Activated CD4-positive, CD25-positive, alpha-beta regulatory T cell treated with anti-CD3 and anti-CD28 coated beads, Interleukin-2, amount 50 U/mL, for 72 hours (primary cell): ENCODE data around the gene AGPAT1.
"Not testable (repeated sequence)": the region's sequence is repeated elsewhere in the genome, so short reads cannot be mapped to it uniquely, and the experiment has no call there.

Source experiments
- DNase-seq: peaks from one replicate; pipeline ENCODE4 v3.0.0; 2021

Gene AGPAT1

DNA sequence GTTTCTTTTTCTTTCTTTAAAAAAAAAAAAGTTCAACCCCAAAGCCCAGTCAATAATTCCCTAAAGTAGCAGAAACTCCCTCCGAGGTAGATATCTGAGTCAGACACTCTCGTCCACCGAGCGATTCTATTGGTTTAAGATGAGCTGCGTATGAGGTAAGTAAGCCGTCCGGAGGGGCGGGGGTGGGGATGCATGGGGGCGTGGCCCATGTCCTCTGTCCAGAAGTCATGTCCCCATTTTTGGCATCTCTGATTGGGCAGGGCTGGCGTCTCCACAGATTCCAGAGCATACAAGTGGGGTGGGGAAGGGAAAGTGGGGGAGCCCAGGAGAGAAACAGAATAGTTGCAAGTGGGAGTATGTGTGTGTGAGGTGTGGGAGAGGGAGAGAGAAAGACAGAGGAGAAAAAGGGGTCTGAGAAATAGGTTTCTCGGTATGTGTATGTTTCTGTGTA lies 9.8 kb upstream of the AGPAT1 start:
- not testable (repeated sequence) for DNase-seq

DNA sequence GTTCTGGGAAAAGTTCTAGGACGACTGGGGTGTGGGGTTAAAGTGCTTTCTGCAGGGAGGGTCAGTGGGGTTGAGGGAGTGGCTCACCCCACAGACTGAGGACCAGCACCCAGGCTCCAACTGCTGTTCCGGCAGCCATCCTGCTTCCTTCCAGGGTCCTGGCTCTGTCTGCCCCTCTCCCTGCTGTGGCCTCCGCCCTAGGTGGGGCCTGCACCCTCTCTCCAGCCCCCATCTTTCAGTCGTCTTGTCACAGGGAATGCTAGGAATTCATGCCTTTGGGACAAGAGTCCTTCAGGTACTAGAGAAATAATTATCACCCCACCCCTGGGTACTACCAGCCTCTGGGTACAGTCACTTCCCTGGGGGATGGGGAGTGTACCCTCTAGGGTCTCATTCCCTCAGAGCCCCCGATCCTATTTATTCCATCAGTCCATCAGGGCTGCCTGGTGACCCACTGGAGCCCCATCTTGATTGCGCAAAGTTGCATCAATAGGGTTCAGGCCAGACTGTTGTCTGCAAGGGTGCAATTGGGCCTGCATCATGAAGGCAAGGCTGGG lies 8.3 kb upstream of the AGPAT1 start, which contains the start of gene AGER:
Gene AGER, minus strand, starts transcription at position 170 of the 557 bp plus-strand sequence. Its CDS starts 31 bp downstream, at position 139.
- DNase-seq: no peak

DNA sequence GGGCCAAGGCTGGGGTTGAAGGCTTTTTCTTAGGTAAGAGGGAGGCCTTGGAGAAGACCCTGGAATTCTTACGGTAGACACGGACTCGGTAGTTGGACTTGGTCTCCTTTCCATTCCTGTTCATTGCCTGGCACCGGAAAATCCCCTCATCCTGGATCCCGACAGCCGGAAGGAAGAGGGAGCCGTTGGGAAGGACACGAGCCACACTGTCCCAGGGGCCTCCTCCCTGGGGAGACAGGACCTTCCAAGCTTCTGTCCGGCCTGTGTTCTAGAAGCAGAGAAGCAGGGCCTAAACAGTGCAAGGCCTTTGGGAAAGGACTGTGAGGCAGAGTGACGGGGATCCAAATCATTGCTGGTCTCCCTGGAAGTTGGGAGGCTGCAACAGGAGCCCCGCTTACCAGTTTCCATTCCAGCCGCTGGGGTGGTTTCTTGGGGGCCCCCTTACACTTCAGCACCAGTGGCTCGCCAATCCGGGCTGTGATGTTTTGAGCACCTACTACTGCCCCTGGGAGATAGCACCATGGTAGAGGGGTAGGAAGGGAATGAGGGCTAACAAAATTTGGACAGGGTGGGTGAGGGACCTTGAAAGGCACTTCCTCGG lies 7.7 kb upstream of the AGPAT1 start:
- DNase-seq: no peak

DNA sequence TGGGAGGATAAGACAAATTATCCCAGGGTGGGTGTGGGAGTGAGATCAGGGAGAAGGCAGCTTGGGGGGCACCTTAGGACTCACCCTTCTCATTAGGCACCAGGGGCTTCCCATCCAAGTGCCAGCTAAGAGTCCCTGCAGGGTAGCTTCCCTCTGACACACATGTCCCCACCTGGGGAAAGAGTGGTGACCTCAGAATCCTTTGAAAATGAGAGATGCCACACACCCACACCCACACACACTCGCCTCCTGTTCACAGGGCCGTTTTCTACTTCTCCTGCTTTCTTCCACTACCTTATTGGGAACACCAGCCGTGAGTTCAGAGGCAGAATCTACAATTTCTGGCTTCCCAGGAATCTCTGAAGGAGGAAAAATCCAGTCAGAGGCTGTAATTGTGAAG lies 7.1 kb upstream of the AGPAT1 start:
- DNase-seq: no peak

DNA sequence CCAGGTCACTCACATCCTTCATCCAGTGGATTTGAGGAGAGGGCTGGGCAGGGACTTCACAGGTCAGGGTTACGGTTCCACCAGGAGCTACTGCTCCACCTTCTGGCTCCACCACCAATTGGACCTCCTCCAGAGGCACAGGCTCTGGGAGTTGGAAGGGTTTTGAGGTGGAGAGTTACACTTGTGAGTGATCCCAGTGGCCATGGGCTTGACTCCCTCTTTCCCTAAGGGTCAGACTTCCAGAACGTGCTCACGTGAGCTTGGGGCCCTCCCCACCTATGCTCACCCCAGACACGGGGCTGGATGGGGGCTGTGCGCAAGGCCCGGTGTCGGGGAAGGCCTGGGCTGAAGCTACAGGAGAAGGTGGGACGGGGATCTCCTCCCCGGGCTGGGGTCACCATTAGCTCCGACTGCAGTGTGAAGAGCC lies 6.7 kb upstream of the AGPAT1 start:
- DNase-seq: no peak

DNA sequence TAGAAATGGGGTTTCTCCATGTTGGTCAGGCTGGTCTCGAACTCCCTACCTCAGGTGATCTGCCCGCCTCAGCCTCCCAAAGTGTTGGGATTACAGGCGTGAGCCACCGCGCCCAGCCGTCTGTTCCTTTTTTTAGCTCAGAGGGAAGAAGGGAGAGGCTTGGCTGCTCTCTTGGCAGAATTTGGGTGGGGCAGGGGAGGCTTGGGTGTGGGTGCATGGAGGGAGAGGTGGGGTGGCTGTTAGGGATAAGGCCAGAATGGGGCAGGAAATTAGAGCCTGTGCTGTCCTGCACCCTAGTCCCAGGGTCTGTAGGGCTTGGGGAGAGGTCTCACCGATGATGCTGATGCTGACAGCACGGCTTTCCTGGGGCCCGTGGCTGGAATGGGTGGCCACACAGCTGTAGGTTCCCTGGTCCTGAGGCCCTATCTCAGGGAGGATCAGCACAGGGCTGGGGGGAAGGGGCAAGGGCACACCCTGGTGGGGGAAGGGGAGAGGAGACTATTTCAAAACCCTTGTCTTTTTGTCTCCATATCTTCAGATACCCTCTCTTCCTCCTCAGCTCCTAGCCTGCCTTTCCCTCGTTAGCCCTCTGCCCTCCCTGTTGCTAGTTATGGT lies 6.1 kb upstream of the AGPAT1 start:
- DNase-seq: no peak

DNA sequence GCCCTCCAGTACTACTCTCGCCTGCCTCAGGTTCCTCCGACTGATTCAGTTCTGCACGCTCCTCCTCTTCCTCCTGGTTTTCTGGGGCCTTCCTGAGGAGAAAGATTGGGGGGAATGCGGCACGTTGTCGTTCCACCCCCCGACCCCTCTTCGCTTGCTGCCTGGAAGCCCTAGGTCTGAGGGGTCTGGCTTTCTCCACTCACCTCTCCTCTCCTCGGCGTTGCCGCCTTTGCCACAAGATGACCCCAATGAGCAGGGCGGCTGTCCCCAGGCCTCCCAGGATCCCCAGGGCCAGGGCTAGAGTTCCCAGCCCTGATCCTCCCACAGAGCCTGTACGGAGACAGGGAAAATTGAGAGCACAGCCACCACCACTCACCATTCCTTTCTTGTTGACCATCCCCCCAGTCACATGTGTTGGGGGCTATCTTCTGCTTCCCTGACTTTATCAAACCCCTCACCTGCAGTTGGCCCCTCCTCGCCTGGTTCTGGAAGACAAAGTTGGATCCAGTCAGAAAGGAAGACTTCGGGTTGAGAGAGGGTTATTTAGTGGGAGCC lies 5.3 kb upstream of the AGPAT1 start:
- no peak for DNase-seq

DNA sequence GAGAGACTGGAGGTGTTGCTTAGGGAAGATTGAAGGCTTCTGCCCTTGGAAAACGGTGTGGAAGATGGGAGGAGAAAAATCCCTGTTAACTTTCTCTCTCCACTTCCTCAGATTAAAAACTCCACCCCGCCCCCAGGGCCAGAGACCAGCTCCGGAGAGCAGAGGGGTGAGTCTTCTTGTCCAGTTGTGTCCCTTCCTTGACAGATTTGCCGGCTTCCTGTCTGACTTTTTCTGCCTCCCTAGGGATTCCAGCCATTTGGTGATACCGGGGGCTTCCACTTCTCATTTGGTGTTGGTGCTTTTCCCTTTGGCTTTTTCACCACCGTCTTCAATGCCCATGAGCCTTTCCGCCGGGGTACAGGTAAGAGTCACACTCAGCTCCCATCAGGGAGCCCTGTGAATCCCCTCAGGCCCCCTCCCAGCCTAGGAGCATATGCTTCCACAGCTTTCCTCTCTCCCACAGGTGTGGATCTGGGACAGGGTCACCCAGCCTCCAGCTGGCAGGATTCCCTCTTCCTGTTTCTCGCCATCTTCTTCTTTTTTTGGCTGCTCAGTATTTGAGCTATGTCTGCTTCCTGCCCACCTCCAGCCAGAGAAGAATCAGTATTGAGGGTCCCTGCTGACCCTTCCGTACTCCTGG lies 4.0 kb upstream of the AGPAT1 start:
- no peak for DNase-seq

DNA sequence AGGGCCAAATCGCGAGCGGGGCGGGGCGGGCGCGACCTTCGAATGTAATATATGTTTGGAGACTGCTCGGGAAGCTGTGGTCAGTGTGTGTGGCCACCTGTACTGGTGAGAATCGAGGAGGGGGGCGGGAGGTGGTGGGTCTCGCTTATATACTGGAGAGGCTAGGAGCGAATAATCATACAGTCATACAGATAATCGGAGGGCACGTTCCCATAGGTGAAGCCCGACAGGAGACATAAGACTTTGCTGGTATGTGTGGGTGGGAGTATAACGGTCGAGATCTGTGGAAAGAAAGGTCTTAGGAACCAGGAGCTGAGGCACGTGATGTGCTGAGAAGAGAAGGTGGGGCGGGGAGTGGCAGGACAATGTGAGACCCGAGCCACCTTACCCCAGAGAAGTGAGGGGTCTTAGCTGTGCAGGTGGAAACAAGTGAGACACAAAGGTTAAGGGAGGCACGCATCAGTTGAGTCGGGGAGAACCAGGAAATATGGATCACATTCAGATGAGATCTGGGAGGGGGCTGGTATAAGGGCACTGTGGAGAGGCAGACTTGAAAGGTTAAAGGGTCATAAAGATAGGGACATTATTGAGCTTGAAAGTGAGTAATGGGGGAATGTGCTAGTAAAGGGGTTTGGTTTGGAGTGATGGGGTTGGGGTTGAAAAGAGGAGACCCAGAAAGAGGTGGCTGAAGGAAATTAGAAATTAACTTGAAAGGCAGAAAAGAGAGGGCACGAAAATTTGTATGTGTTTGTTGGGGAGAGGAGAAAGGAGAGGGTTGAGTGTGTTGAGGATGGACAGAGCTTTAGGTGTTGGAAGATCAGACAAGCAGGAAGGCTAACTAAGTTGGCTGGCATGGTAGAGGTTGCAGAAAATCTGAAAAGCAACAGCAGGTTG lies 2.9 kb upstream of the AGPAT1 start:
- DNase-seq: no peak

DNA sequence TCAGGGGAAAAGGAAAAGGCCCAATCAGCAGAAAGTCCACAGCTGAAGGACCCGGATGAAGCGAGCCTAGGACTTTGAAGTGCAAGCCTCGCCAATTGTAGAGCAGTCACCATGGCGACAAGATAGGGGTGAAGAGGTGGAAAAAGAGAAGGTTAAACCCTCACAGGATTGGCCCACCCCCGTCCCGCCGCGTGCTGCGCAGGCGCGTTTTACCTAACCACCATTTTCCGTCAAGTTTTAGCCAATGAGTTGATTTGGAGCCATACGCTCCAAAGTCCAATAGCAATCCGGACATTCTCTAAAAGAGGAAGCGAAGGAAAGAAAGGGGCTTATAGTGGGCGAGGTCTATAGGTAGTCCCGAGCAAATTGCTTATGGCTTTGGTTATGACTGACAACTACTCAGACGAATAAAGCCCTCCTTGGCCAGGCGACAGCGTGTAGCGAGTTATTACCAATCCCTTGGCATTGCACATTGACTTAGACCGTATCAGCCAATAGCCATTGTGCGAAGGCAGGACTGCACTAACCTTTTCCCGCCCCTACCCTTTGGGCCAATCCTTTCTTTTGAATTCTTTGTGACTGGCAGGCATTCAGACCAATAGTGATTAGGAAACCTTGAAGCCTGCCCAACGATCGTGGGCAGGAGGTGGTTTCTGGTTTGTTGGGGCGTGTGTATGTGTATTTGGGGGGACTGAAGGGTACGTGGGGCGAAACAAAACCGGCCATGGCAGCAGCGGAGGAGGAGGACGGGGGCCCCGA lies 2.1 kb upstream of the AGPAT1 start, which contains the start of gene RNF5:
Gene RNF5, plus strand, starts transcription at position 618 of the 759 bp plus-strand sequence. Its CDS starts 107 bp downstream, at position 725.
- DNase-seq: peak; percentile 78

DNA sequence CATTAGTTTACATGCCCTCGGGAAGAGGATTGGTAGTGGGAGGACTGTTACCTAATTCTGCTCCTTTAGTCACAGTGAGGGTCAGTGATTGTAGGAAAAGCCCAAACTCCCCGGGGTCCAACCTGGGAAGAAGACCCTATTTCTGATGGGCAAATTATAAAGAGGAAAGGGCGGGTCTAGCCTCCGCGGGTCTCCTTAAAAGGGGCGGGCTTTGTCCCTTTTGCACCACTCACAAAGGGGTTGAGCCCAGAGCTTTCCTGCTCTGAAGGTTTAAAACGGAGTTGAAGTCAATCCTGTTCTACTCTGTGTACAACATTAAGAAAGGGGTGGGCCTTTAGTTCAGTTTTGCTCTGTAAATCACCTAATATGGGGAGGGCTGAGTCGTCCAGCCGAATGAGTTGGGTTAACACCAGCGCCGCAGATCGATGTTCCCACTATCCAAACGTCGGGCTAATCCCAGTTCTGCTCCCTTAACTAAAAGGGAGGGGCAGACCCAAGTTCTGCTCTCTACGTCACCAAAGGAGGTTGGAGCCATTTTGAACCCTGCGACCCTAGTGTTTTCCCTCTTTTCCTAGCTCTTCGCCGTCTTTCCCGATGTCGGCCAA lies 1.4 kb upstream of the AGPAT1 start:
- no peak for DNase-seq

DNA sequence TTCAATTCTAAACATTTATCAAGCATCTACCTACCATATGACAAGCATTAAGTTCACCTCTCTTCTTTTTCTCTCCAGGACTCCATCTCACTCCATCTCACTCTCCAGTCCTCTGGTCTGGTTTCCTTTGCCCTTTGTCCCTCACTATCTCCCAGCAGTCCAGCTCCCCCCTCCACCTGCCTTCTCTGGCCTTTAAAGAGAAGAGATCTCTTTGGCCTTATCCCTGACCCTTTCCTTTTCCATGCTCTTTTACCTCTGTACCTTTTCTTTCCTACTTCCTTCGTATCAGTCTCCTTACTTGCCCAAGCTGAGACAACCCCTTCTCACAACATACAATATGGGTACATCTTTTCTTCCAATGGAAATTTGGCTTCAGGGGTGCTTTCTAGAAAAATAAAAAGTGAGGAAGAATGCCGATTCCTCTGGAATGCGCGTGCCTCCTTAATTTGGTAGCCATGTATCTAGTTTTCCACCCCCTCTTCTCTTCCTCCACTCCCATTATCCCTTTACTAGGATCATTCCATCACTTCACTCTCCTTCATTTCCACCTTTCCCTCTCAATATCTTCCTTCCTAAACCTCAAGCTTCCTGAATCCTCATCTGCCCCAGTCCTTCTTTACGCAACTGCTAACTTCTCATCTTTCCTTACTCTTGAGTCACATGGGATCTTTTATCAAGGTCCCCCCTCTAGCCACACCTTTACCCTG lies 745 bp upstream of the AGPAT1 start:
- DNase-seq: no peak

DNA sequence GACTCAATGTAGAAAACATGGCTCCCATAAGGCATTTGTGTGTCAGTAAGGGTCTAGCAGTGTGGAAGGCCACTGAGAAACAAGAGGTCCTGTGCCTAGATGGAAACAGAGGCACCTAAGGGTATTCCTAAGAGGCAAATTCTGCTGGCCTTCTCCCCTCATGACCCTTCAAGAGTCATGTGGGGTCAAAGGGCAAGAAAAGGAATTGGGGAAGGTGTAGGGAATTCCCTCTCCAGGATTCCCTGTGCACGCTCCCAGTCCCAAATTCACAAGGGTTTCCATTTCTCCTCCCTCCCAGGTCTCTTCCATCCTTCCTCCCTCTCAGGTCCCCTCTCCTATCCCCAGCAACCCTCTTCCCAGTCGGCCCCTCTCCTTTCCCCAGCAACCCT lies 568 bp downstream of the AGPAT1 start:
- no peak for DNase-seq

DNA sequence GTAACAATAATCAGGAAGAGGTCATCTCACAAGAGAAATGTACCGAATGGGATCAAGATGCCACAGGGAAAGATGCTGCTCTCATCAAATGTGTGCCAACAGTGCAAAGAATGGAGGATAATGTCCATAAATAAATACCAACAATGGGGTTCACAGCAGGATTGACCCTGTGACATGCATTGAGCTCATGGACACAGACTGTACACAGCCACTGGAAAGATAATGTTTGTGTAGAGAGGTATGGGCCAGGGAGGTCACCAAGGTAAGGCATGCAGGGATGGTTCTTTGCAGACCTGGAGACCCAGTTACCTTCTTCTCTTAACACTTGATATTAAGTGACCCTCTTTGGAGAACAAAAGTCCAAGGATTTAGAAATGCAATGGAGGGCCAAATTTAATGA lies 1.5 kb downstream of the AGPAT1 start:
- DNase-seq: no peak

DNA sequence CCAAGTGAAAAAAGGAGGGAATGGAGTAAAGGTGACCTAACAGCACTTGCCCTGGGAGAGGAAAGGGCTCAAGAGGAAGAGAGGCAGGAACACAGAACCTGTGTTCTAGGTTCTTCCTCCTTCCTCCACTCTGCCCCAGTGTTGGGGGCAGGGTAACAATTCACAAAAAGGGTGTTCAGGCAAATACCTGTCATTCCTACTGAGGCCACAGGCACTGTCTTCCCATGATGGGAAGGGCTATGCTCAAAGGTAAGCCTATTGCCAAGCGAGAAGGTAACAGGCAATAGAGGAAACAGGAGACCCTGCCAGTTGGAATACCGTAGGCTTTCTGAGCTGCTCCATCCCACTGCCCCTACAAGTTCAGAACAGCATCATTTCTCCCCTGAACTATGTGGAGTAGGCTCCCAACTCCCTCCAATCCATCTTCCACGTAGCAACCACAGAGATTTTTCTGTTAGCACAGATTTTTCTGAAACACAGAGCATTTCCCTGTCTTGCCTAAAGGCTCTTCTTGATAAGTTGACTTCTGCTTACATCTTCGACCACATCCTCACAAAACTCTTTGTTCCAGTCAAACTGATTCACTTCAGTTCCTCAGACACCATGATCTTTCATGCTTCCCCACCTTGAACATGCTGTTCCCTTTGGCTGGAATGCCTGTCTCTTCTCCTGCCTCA lies 2.7 kb downstream of the AGPAT1 start:
- no peak for DNase-seq

DNA sequence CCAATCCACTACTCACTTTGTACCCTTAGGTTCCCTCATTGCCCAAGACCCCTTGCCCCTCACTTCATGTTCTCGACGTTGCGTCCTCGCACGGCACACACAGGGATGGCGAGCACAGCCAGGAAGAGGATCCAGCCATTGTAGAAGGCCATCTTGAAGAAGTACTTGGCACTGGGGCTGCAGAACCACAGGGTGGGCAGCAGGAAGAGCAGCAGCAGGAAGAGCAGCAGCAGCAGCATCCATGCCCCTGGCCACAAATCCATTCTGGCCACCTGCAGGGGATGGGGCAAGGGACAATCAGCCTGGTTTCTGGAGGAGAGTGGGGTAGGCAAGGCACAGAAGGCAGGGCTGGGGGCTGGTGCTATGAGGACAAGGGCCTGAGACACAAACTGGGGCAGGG lies 4.7 kb downstream of the AGPAT1 start:
- DNase-seq: no peak

DNA sequence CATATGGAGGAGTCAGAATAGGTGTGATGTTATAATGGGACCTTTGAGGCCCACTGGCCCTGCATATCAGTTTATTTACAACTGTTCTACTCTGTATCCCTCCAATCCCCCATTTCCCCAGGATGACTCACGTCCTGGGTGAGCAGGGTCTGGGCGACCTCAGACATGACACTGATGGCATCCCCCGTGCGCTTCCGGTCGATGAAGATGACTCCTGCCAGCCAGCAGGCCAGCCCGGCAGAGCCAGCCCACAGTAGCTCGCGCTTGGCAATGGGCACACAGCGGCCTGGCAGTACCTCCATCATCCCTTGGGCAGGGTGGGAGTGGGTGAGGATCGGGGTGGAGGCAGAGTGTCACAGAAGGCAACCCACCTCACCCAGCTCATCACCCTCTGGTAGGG lies 5.6 kb downstream of the AGPAT1 start:
- no peak for DNase-seq

DNA sequence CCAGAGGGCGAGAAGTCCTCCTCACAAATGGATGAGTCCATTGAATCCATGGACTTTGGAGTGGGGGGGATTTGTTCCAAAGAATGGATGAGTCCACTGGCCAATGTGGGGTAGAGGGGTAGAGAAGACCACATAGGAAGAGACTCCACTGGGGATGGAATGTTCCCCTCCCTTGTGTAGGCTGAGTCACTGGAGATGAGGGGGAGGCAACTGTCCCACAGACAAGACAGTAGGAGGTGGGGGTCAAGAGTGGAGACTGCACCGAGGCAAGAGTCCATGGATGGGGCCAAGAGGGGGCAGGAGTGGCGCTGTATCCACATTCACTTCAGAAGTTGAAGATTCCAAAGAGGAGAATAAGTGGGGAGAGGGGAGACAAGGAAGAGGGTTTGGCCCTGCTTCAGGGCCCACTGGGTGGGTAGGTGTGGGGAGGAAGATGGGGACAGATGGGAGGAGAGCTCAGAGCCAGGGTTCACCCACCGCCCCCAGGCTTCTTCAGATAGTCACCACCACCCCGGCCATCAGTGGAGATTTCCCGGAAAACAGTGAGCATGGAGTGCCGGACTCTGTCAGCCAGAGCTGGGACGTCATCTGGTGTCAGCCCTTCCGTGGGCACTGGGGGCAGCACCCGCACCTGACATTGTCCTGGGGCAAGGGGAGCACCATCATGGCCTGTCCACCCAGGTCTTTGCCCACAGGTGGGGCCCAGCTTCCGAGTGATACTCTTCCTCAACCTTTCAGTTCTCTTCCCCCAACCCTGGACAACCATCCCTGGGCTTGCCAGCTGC lies 6.9 kb downstream of the AGPAT1 start:
- no peak for DNase-seq

DNA sequence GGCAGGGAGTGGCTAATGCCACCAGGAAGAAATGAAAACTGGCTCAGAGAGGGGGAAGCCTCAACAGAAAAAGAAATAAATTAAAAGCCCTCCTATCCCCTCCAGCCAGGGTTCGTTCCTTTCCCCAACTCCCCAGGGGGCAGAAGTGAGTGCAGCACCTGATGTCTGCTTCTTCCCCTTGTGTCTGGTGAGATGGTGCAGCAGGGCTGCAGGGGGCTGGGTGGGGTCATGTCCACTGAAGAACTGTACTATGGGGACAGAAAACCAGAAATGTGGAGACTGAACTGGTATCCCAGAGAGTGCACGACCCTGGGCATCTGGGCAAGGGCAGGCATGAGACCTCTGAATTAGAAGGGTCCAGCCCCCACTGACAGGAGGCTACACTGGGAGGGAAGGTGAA lies 7.5 kb downstream of the AGPAT1 start:
- DNase-seq: no peak
